IMR-90 (cell line): ENCODE data around the gene IP6K3.

Experiments used
- BHLHE40 ChIP-seq: fragments of 150-350 bp; IDR thresholded peaks from 2 replicates; pipeline ENCODE4 v1.6.1; 2016; ENCODE audit warnings: mild to moderate bottlenecking, low read depth, low read length
- MAZ ChIP-seq: IDR thresholded peaks from 2 replicates; pipeline ENCODE4 v1.6.1; 2012; ENCODE audit warnings: low read depth, mild to moderate bottlenecking, low read length, improper control_type of control experiment, moderate library complexity, borderline replicate concordance
- RCOR1 ChIP-seq: IDR thresholded peaks from 2 replicates; pipeline ENCODE4 v1.6.1; 2012; ENCODE audit warnings: mild to moderate bottlenecking, low read length, improper control_type of control experiment; ENCODE audit not compliant: insufficient replicate concordance

DNA sequence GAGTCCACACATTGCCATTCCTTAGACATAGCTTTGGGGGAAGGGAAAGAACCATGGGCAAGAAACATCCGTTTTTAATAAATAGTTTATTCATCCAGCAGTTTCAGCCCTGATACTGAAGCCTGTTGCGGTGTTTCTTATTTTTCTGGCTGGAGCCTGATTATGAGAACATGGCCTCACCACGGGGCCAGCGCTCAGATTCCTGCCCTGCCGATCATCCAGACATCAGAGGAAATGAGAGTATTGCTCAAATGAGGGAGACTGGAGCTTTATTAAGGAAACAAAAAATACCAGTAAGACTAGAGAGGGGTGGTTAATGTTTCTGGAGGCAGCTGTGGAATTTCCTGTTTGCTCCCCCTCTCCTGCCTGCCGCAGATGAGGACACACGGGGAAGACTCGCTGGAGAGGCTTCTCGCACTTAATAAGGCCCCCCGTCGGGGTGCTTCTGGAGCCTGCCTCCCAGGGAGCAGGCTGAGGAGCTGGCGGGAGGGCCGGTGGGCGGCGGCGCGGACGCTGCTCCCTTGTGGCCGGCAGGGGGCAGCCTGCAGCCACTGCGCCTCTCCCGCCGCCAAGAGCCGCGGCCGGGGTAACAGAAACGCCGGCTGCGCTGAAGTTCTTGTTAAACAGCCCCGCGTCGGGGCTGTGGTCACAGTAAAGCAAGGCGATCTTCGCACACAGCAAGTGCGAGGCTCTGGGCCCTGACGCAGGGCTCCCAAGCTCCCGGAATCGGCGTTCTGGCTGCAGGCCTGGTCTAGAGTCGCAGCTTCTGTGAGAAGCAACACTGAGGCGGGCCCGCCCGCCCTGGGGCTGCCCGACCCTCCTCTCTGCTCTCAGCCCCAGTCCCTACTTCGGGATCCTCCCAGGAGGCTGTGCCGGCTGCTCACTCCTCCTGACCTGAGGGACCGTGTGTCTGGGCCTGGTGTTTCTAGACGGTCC, 24.7 kb upstream of the IP6K3 start:
- TF ChIP-seq RCOR1: no peak
- TF ChIP-seq MAZ: peak; percentile 86
- TF ChIP-seq BHLHE40: peak; percentile 54; the same call in 1 of the 2 replicates
